Measurements from ENCODE around the gene SMYD2. TPM values are rescaled to one million over a fixed set of nuclear protein-coding genes. Genes with fewer than 3 reads are reported as not detected.

SMYD2 gene
- total RNA-seq, 1 experiment from 2014 or later = 27.2 TPM

DNA sequence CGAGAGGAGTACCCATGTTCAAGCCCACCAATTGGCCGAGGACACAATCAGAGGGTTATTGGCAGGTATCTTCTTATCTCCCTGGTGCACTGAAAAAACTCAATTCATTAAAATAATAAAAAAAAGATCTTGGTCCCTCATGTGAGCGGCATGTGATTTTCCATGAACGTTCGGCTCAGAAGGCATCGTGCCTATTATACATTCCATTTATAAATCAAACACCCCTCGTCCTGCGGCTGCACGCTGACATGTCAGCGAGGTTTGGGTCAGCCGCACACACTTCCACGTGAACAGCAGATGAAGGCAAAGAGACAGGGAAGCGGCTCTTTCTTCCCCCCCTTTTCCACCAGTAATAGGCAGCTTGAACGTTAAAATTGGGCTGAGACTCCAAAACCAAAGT lies 31.3 kb upstream of the SMYD2 start (continued):
- TF ChIP-seq, protein P1, sequence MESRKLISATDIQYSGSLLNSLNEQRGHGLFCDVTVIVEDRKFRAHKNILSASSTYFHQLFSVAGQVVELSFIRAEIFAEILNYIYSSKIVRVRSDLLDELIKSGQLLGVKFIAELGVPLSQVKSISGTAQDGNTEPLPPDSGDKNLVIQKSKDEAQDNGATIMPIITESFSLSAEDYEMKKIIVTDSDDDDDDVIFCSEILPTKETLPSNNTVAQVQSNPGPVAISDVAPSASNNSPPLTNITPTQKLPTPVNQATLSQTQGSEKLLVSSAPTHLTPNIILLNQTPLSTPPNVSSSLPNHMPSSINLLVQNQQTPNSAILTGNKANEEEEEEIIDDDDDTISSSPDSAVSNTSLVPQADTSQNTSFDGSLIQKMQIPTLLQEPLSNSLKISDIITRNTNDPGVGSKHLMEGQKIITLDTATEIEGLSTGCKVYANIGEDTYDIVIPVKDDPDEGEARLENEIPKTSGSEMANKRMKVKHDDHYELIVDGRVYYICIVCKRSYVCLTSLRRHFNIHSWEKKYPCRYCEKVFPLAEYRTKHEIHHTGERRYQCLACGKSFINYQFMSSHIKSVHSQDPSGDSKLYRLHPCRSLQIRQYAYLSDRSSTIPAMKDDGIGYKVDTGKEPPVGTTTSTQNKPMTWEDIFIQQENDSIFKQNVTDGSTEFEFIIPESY (IDR thresholded peaks at IDR 0.05; ENCODE audit: extremely low read depth, insufficient replicate concordance, low read length) = no peak
- TF ChIP-seq SIN3A (IDR thresholded peaks at IDR 0.05; ENCODE audit: low read depth) = no peak
- TF ChIP-seq POLR2AphosphoS5 (IDR thresholded peaks at IDR 0.05; ENCODE audit: low read depth, low read length) = no peak
- TF ChIP-seq POLR2A (IDR thresholded peaks at IDR 0.05; ENCODE audit: borderline replicate concordance, extremely low read depth, insufficient read depth, insufficient read length) = no peak
- no peak for TF ChIP-seq CEBPB (IDR thresholded peaks at IDR 0.05; ENCODE audit: low read depth)
- no peak for TF ChIP-seq ZFX (IDR thresholded peaks at IDR 0.05)
- TF ChIP-seq, protein P2, sequence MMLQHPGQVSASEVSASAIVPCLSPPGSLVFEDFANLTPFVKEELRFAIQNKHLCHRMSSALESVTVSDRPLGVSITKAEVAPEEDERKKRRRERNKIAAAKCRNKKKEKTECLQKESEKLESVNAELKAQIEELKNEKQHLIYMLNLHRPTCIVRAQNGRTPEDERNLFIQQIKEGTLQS (IDR thresholded peaks at IDR 0.05) = no peak

DNA sequence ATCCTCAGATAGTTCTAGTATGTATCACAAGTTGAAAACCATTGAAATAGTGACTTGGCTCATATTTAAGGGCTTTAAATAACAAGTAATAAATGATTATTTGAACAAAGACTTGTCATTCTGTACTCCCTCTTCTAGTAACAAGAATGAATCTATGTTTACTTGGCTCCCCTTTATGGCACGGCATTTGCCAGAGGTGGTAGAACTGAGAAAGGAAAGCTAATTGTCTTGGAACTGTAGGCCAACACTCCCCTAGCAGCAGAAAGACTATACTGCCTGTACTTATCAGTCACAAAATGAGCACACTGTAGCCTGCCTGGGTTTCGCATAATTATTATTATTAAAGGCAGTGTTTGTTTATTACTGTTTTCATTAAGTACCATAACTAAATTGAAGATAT lies 29.6 kb upstream of the SMYD2 start:
- no peaks in the 10 kb centered on the region for H4K20me1 ChIP-seq (ENCODE audit: insufficient read depth)
- no peak overlapping the region for H2AFZ ChIP-seq (ENCODE audit: low read depth, low read length, poor library complexity, severe bottlenecking)
- ChIA-PET RAD21 (ENCODE audit: low non-redundant PET in 1 of 2, low total read pairs in 2 of 2, uncharacterized antibody in 2 of 2, unreplicated experiment in 2 of 2) (no interaction called here), POLR2A (no interaction called here), CTCF (interaction anchor here (0.8 to 3.3 kb wide), 3 partner anchors 10 to 81 kb away, joined by 3 to 16 read pairs (median 3); no protein-coding TSS in a partner anchor)
- no peaks in the 10 kb centered on the region for H3K9me3 ChIP-seq (ENCODE audit: control insufficient read depth in 1 of 2, insufficient read depth in 1 of 2, low read depth in 1 of 2, low read length in 2 of 2)
- no peak overlapping the region for H3K27ac ChIP-seq (ENCODE audit: low read depth, low read length)
- no peak overlapping the region for H3K4me2 ChIP-seq (ENCODE audit: low read length)
- H3K36me3 ChIP-seq (ENCODE audit: control insufficient read depth in 1 of 2, insufficient read depth in 2 of 2, low read length in 2 of 2) = no peaks in the 10 kb centered on the region
- no peaks in the 10 kb centered on the region for H3K4me1 ChIP-seq (ENCODE audit: control insufficient read depth in 1 of 2, insufficient read depth in 2 of 2, low read length in 2 of 2)
- H3K79me2 ChIP-seq (ENCODE audit: insufficient read depth, low read length) = no peaks in the 10 kb centered on the region
- H3K27me3 ChIP-seq (ENCODE audit: insufficient read depth, low read length) = no peaks in the 10 kb centered on the region; the same call in 1 of the 2 replicates
- no peak overlapping the region for H3K9ac ChIP-seq (ENCODE audit: low read length)
- no peaks in the 10 kb centered on the region for H3K9me2 ChIP-seq (ENCODE audit: insufficient read depth)
- ATAC-seq = no peak
- no TSS peak for BruUV-seq (replicated peaks)
- DNase-seq (ENCODE audit: low read depth, low spot score) = no peak
- intact Hi-C loops (cut with micrococcal nuclease) = no loop called here
- H3K4me3 ChIP-seq (replicated peaks in 1 of 2; ENCODE audit: low read depth in 1 of 2, low read length in 2 of 2) = no peak overlapping the region
- TF ChIP-seq POLR2A (IDR thresholded peaks at IDR 0.05; ENCODE audit: borderline replicate concordance, extremely low read depth, insufficient read depth, insufficient read length) (no peak), SRF (IDR thresholded peaks at IDR 0.05; ENCODE audit: low read depth) (no peak), SP1 (IDR thresholded peaks at IDR 0.05; ENCODE audit: low read depth) (no peak), YY1 (IDR thresholded peaks at IDR 0.05; ENCODE audit: extremely low read depth, insufficient replicate concordance, low read depth, low read length) (no peak), JUND (IDR thresholded peaks at IDR 0.05) (no peak), ZNF274 (IDR thresholded peaks at IDR 0.05; ENCODE audit: low read depth, low read length) (no peak), RAD21 (IDR thresholded peaks at IDR 0.05; ENCODE audit: low read depth) (no peak), FOSL1 (IDR thresholded peaks at IDR 0.05; ENCODE audit: low read depth) (no peak), SIN3A (IDR thresholded peaks at IDR 0.05; ENCODE audit: low read depth) (no peak), EZH2phosphoT487 (IDR thresholded peaks at IDR 0.05; ENCODE audit: borderline replicate concordance) (no peak)
- TF ChIP-seq, protein P2 (IDR thresholded peaks at IDR 0.05) = no peak
- TF ChIP-seq, protein P3, sequence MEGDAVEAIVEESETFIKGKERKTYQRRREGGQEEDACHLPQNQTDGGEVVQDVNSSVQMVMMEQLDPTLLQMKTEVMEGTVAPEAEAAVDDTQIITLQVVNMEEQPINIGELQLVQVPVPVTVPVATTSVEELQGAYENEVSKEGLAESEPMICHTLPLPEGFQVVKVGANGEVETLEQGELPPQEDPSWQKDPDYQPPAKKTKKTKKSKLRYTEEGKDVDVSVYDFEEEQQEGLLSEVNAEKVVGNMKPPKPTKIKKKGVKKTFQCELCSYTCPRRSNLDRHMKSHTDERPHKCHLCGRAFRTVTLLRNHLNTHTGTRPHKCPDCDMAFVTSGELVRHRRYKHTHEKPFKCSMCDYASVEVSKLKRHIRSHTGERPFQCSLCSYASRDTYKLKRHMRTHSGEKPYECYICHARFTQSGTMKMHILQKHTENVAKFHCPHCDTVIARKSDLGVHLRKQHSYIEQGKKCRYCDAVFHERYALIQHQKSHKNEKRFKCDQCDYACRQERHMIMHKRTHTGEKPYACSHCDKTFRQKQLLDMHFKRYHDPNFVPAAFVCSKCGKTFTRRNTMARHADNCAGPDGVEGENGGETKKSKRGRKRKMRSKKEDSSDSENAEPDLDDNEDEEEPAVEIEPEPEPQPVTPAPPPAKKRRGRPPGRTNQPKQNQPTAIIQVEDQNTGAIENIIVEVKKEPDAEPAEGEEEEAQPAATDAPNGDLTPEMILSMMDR (IDR thresholded peaks at IDR 0.05 in 2 of 3, conservative IDR thresholded peaks at IDR 0.05 in 1 of 3; ENCODE audit: borderline replicate concordance in 1 of 3, insufficient read depth in 1 of 3, low read depth in 2 of 3, low read length in 2 of 3) = no peak
- TF ChIP-seq, protein P4, sequence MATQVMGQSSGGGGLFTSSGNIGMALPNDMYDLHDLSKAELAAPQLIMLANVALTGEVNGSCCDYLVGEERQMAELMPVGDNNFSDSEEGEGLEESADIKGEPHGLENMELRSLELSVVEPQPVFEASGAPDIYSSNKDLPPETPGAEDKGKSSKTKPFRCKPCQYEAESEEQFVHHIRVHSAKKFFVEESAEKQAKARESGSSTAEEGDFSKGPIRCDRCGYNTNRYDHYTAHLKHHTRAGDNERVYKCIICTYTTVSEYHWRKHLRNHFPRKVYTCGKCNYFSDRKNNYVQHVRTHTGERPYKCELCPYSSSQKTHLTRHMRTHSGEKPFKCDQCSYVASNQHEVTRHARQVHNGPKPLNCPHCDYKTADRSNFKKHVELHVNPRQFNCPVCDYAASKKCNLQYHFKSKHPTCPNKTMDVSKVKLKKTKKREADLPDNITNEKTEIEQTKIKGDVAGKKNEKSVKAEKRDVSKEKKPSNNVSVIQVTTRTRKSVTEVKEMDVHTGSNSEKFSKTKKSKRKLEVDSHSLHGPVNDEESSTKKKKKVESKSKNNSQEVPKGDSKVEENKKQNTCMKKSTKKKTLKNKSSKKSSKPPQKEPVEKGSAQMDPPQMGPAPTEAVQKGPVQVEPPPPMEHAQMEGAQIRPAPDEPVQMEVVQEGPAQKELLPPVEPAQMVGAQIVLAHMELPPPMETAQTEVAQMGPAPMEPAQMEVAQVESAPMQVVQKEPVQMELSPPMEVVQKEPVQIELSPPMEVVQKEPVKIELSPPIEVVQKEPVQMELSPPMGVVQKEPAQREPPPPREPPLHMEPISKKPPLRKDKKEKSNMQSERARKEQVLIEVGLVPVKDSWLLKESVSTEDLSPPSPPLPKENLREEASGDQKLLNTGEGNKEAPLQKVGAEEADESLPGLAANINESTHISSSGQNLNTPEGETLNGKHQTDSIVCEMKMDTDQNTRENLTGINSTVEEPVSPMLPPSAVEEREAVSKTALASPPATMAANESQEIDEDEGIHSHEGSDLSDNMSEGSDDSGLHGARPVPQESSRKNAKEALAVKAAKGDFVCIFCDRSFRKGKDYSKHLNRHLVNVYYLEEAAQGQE (IDR thresholded peaks at IDR 0.05; ENCODE audit: low read depth) = no peak
- TF ChIP-seq, protein P5, sequence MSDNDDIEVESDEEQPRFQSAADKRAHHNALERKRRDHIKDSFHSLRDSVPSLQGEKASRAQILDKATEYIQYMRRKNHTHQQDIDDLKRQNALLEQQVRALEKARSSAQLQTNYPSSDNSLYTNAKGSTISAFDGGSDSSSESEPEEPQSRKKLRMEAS (IDR thresholded peaks at IDR 0.05) = no peak
